NT2/D1 (cell line): ENCODE results near the gene MEX3A.
A peak's percentile ranks its signal among the peaks of the same experiment; 100 is the strongest.

Experiments used
- DNase-seq: peaks from one replicate; pipeline ENCODE4 v3.0.0-alpha.2; 2011; ENCODE audit warnings: low read depth, low spot score
- H3K27me3 ChIP-seq: 2 replicates; pipeline ENCODE4 v1.6.0; 2011; ENCODE audit warnings: mild to moderate bottlenecking; ENCODE audit not compliant: insufficient read length, insufficient read depth
- H3K36me3 ChIP-seq: 2 replicates; pipeline ENCODE4 v1.6.1; 2011; ENCODE audit warnings: mild to moderate bottlenecking, low read length, mixed read lengths; ENCODE audit not compliant: insufficient read depth, insufficient read length
- H3K4me1 ChIP-seq: 2 replicates; pipeline ENCODE4 v1.5.1; 2011; ENCODE audit not compliant: insufficient read depth, insufficient read length
- H3K4me3 ChIP-seq: 2 replicates; pipeline ENCODE4 v1.5.1; 2011; ENCODE audit warnings: low read depth; ENCODE audit not compliant: insufficient read length
- H3K9ac ChIP-seq: 2 replicates; pipeline ENCODE4 v1.6.0; 2011; ENCODE audit warnings: low read depth; ENCODE audit not compliant: insufficient read length
- H3K9me3 ChIP-seq: 2 replicates; pipeline ENCODE4 v1.5.1; 2011; ENCODE audit warnings: mild to moderate bottlenecking, low read length; ENCODE audit not compliant: insufficient read depth
- SUZ12 ChIP-seq: IDR thresholded peaks from 2 replicates; pipeline ENCODE4 v1.6.1; 2011; ENCODE audit not compliant: insufficient read length, insufficient read depth; ENCODE audit errors: extremely low read depth
- YY1 ChIP-seq: IDR thresholded peaks from 2 replicates; pipeline ENCODE4 v1.6.1; 2011; ENCODE audit not compliant: insufficient read length, insufficient read depth
- ZNF274 ChIP-seq: IDR thresholded peaks from 2 replicates; pipeline ENCODE4 v1.6.1; 2011; ENCODE audit warnings: mild to moderate bottlenecking, low read depth, low read length

Gene MEX3A

DNA sequence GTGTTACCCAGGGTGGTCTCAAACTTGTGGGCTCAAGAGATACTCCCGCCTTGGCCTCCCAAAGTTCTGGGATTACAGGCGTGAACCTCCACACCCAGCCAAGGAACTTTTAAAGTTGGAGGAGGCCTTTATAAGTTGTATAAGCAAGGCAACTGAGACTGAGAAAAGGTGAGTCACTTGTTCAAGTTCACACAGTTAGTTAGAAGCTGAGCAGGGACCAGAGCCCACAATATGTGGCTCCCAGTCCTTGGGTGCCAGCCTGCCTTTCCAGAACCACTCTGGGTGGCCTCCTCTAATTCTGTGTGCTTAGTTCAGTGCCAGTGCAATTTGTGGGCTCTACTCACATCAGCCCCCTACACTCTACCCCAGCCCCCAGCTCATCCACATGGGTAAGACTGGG lies 17.6 kb downstream of the MEX3A start:
- H3K9ac ChIP-seq = no peak overlapping the region
- DNase-seq = no peak
- peaks cover 25% of the 10 kb centered on the region for H3K4me1 ChIP-seq
- no peak overlapping the region for H3K4me3 ChIP-seq
- no peak for TF ChIP-seq SUZ12
- no peak for TF ChIP-seq YY1
- TF ChIP-seq ZNF274 = no peak
- H3K27me3 ChIP-seq = no peaks in the 10 kb centered on the region
- H3K36me3 ChIP-seq = no peaks in the 10 kb centered on the region
- no peaks in the 10 kb centered on the region for H3K9me3 ChIP-seq

DNA sequence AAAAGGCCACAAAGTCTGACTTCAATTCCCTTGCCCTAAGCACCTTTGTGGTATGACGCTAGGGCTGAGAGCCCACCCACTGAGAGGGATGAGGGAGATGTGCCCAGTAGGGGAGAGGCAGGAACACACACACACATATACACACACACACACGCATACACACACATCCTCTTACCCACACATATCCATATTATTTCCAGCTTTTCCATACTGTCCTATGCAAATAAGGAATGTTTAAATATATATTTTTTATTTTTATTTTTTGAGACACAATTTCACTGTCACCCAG lies 18.3 kb downstream of the MEX3A start:
- DNase-seq = no peak
- TF ChIP-seq ZNF274 (no peak), YY1 (no peak), SUZ12 (no peak)

GRCh38 chr1:156062189-156062588 lies 20.1 kb downstream of the MEX3A start:
- no peak for DNase-seq

More for the DNA sequence above, 18.3 kb downstream of the MEX3A start:
- no peak overlapping the region for H3K9ac ChIP-seq
- H3K27me3 ChIP-seq = no peaks in the 10 kb centered on the region
- H3K4me3 ChIP-seq = no peak overlapping the region
- H3K9me3 ChIP-seq = no peaks in the 10 kb centered on the region
- H3K36me3 ChIP-seq = peaks cover 6% of the 10 kb centered on the region
- H3K4me1 ChIP-seq = peaks cover 28% of the 10 kb centered on the region

DNA sequence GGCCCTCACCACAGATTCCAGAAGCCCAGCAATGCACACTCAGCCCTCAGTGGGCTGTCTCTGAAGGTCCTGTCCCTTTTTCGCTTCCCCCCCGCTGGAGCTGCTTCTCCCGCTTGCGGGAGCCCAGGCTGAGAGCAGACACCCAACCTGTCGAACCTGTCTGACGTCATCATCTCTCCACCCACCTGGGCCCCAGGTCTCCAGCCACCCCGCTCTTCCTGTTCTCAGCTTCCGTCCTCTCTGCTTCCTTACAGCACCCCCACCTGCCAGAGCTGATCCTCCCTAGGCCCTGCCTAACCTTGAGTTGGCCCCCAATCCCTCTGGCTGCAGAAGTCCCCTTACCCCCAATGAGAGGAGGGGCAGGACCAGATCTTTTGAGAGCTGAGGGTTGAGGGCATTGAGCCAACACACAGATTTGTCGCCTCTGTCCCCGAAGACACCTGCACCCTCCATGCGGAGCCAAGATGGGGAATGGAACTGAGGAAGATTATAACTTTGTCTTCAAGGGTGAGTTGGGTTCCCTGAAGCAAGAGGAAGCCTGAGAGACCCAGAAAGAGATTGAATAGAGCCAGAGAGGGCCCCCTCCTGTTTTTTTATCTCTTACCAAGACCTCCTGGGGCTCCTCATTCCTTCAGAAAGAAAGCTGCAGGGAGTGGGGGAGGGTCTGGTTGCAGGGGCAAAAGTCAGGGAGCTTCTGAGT lies 21.2 kb downstream of the MEX3A start, which contains the start of gene RAB25:
TSS of gene RAB25 (plus strand) at position 224 of the 700 bp plus-strand sequence. CDS start at position 465, 241 bp downstream.
- H3K27me3 ChIP-seq = no peaks in the 10 kb centered on the region
- no peak for TF ChIP-seq YY1
- no peak for TF ChIP-seq ZNF274
- TF ChIP-seq SUZ12 = no peak
- no peaks in the 10 kb centered on the region for H3K9me3 ChIP-seq
- peak within 1 kb of the TSS; percentile 27 for H3K4me3 ChIP-seq
- DNase-seq = peak; percentile 85
- peaks cover 32% of the 10 kb centered on the region for H3K36me3 ChIP-seq
- peak within 1 kb of the TSS; percentile 54 for H3K9ac ChIP-seq
- peaks cover 28% of the 10 kb centered on the region for H3K4me1 ChIP-seq

More at GRCh38 chr1:156062189-156062588, 20.1 kb downstream of the MEX3A start:
- H3K36me3 ChIP-seq = peaks cover 24% of the 10 kb centered on the region
- TF ChIP-seq SUZ12 (no peak), YY1 (no peak), ZNF274 (no peak)
- H3K9ac ChIP-seq = no peak overlapping the region
- no peak overlapping the region for H3K4me3 ChIP-seq
- H3K27me3 ChIP-seq = no peaks in the 10 kb centered on the region
- no peaks in the 10 kb centered on the region for H3K9me3 ChIP-seq
- H3K4me1 ChIP-seq = peaks cover 28% of the 10 kb centered on the region

- no peaks in the 10 kb centered on the region for H3K27me3 ChIP-seq
- no peak for TF ChIP-seq ZNF274
- TF ChIP-seq YY1 = no peak
- TF ChIP-seq SUZ12 = no peak
- peaks cover 45% of the 10 kb centered on the region for H3K36me3 ChIP-seq
- peaks cover 14% of the 10 kb centered on the region for H3K4me1 ChIP-seq
- no peak for DNase-seq
- no peaks in the 10 kb centered on the region for H3K9me3 ChIP-seq
- no peak overlapping the region for H3K4me3 ChIP-seq
- H3K9ac ChIP-seq = no peak overlapping the region
Measured at GRCh38 chr1:156056326-156056849, 25.9 kb downstream of the MEX3A start.

DNA sequence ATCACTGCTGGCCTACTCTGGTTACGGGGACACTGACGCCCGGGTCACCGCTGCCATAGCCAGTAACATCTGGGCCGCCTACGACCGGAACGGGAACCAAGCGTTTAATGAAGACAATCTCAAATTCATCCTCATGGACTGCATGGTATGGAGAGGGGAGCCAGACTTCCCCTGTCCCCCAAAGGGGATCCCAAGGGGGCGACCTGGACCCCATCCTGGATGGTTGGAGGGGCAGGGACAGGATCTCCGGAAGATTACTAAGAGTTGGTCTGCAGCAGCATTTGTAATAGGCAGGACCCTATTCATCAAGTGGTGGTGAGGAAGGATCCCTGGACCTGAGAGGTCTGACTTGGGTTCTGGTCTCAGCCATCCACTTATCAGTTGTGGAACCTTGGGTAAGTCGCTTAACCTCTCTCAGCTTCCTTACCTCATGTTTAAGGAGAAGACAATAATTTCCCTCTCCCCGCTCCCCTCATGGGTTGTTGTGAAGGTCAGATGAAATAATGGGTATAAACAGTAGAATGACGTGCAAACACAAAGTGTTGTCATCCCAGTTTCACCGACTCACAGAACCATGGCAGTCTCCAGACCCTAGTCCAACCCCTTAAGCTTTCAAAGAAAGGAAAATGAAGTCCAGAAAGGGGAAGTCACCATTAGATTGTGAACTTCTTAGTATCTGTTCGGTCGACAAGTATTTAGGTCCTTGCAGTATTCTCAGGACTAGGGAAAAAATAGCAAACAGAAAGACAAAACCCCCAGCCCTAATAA lies 26.8 kb downstream of the MEX3A start:
- peaks cover 55% of the 10 kb centered on the region for H3K36me3 ChIP-seq
- no peaks in the 10 kb centered on the region for H3K27me3 ChIP-seq
- peak overlapping the region; percentile 98 for H3K9ac ChIP-seq
- H3K4me1 ChIP-seq = peaks cover 13% of the 10 kb centered on the region
- TF ChIP-seq SUZ12 (no peak), YY1 (no peak), ZNF274 (no peak)
- DNase-seq = no peak
- peak overlapping the region; percentile 98 for H3K4me3 ChIP-seq
- no peaks in the 10 kb centered on the region for H3K9me3 ChIP-seq

DNA sequence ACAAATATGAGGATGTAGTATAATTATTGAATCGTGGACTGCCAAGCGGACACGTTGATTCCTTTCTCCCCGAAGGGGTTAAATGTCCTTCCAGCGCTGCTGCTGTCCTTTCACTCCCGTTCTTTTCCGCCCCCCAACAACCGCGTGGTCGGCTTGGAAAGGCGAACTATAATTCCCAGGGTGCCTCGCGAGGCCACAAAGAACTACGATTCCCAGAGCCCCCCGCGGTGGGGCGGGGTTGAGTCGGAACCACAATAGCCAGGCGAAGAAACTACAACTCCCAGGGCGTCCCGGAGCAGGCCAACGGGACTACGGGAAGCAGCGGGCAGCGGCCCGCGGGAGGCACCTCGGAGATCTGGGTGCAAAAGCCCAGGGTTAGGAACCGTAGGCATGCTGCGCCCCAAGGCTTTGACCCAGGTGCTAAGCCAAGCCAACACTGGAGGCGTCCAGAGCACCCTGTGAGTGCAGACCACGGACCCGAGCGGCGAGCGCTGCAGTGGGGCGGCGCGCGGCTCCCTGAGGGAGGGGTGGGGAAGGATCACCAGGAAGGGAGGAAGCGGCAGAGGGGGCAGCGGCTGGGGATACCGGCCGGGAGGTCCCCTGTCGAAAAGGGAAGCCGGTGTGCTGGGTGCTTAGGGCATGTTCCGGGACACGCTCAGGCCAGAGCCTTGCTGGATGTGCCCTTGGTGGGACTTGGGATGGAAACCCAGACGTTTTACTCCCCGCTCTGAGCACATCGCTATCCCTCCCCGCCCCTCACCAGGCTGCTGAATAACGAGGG lies 27.6 kb downstream of the MEX3A start, which contains the start of gene LAMTOR2:
TSS of gene LAMTOR2 (plus strand) at position 283 of the 781 bp plus-strand sequence. CDS start at position 391, 108 bp downstream.
- Histone ChIP-seq H3K9me3 (no peaks in the 10 kb centered on the region), H3K36me3 (peaks cover 62% of the 10 kb centered on the region), H3K4me1 (peaks cover 13% of the 10 kb centered on the region), H3K9ac (peak within 1 kb of the TSS; percentile 98), H3K4me3 (peak within 1 kb of the TSS; percentile 98), H3K27me3 (no peaks in the 10 kb centered on the region)
- TF ChIP-seq ZNF274 (no peak), YY1 (no peak), SUZ12 (no peak)
- peak; percentile 99 for DNase-seq
